ENCODE data around the gene CFAP58.

The CFAP58 gene

GRCh38 chr10:104321725-104322415 is 31.8 kb upstream of the CFAP58 start:
- DNase-seq: no peak

- no peak for DNase-seq
These were observed 31.2 kb upstream of the CFAP58 start for GRCh38 chr10:104322416-104322782.

GRCh38 chr10:104323085-104323484 is 30.5 kb upstream of the CFAP58 start:
- DNase-seq: no peak

- no peak for DNase-seq
These were observed 29.9 kb upstream of the CFAP58 start for GRCh38 chr10:104323760-104324201.

- DNase-seq: no peak
These were observed 29.4 kb upstream of the CFAP58 start for GRCh38 chr10:104324221-104324686.

GRCh38 chr10:104324931-104325330 is 28.7 kb upstream of the CFAP58 start:
- no peak for DNase-seq

GRCh38 chr10:104325436-104326435 is 27.9 kb upstream of the CFAP58 start:
- DNase-seq: no peak

- DNase-seq: no peak
These were observed 26.5 kb upstream of the CFAP58 start for GRCh38 chr10:104326991-104327610.

GRCh38 chr10:104327745-104328645 is 25.6 kb upstream of the CFAP58 start:
- DNase-seq: no peak

- DNase-seq: no peak
These were observed 25.1 kb upstream of the CFAP58 start for GRCh38 chr10:104328646-104328895.

- DNase-seq: no peak
These were observed 24.5 kb upstream of the CFAP58 start for GRCh38 chr10:104328896-104329710.

GRCh38 chr10:104329735-104330134 is 23.9 kb upstream of the CFAP58 start:
- DNase-seq: no peak

- no peak for DNase-seq
These were observed 23.2 kb upstream of the CFAP58 start for GRCh38 chr10:104330168-104331110.

GRCh38 chr10:104331208-104331838 is 22.3 kb upstream of the CFAP58 start:
- no peak for DNase-seq

GRCh38 chr10:104332243-104333031 is 21.2 kb upstream of the CFAP58 start:
- no peak for DNase-seq

GRCh38 chr10:104333032-104333727 is 20.5 kb upstream of the CFAP58 start:
- no peak for DNase-seq

- peak; percentile 72 for DNase-seq
These were observed 19.8 kb upstream of the CFAP58 start for GRCh38 chr10:104333728-104334373.

GRCh38 chr10:104334561-104334960 is 19.1 kb upstream of the CFAP58 start:
- no peak for DNase-seq

Measured in NCI-H2029 (cell line).